OCI-LY1 (cell line): Measurements from ENCODE around the gene CDKL5.
"Not testable (repeated sequence)": the region's sequence is repeated elsewhere in the genome, so short reads cannot be mapped to it uniquely, and the experiment has no call there.

Experiments used
- H2AFZ ChIP-seq: fragments of 200-600 bp; sonication (generic), shearing (Covaris generic); 2 replicates; pipeline ENCODE4 v1.6.0; 2014; ENCODE audit warnings: antibody characterized with exemption, mild to moderate bottlenecking, low read length
- H3F3A ChIP-seq: fragments of 200-600 bp; sonication (generic), shearing (Covaris generic); 2 replicates; pipeline ENCODE4 v1.6.0; 2014; ENCODE audit warnings: mild to moderate bottlenecking, antibody characterized with exemption, low read length, moderate library complexity; ENCODE audit not compliant: insufficient read depth
- H3K27ac ChIP-seq: fragments of 200-600 bp; sonication (generic); 2 replicates; pipeline ENCODE4 v1.5.1; 2014; ENCODE audit warnings: low read length, mixed run types, mild to moderate bottlenecking, low read depth; ENCODE audit not compliant: poor library complexity, severe bottlenecking
- H3K27me3 ChIP-seq: fragments of 200-600 bp; sonication (generic); 2 replicates; pipeline ENCODE4 v1.6.0; 2014; ENCODE audit warnings: antibody characterized with exemption, mild to moderate bottlenecking, low read length, moderate library complexity; ENCODE audit not compliant: insufficient read depth
- H3K36me3 ChIP-seq: fragments of 200-600 bp; sonication (generic); 2 replicates; pipeline ENCODE4 v1.6.1; 2014; ENCODE audit warnings: mild to moderate bottlenecking, antibody characterized with exemption, low read length, moderate library complexity, mixed read lengths; ENCODE audit not compliant: insufficient read depth
- H3K4me1 ChIP-seq: fragments of 200-600 bp; sonication (generic); 2 replicates; pipeline ENCODE4 v1.5.1; 2014; ENCODE audit warnings: mild to moderate bottlenecking, low read length, moderate library complexity; ENCODE audit not compliant: insufficient read depth, severe bottlenecking
- H3K4me2 ChIP-seq: fragments of 200-600 bp; sonication (generic), shearing (Covaris generic); 2 replicates; pipeline ENCODE4 v1.6.1; 2014; ENCODE audit warnings: low read length
- H3K4me3 ChIP-seq: fragments of 200-600 bp; sonication (generic); 2 replicates; pipeline ENCODE4 v1.5.1; 2014; ENCODE audit warnings: low read length, low read depth, mild to moderate bottlenecking, mixed read lengths; ENCODE audit not compliant: poor library complexity, severe bottlenecking
- H3K79me2 ChIP-seq: fragments of 200-600 bp; shearing (Covaris generic); 2 replicates; pipeline ENCODE4 v1.6.1; 2016; ENCODE audit warnings: mixed run types, low read length, mixed read lengths; ENCODE audit not compliant: insufficient read depth
- H3K9ac ChIP-seq: fragments of 200-600 bp; sonication (generic), shearing (Covaris generic); 2 replicates; pipeline ENCODE4 v1.6.1; 2014; ENCODE audit warnings: mild to moderate bottlenecking, low read length, mixed read lengths
- H3K9me2 ChIP-seq: fragments of 200-600 bp; sonication (generic), shearing (Covaris generic); 2 replicates; pipeline ENCODE4 v1.6.1; 2014; ENCODE audit warnings: low read depth, mild to moderate bottlenecking, low read length, mixed read lengths
- H3K9me3 ChIP-seq: fragments of 200-600 bp; shearing (Covaris generic); 2 replicates; pipeline ENCODE4 v1.6.1; 2014; ENCODE audit warnings: low read length, mixed read lengths
- H4K20me1 ChIP-seq: fragments of 200-600 bp; sonication (generic), shearing (Covaris generic); 2 replicates; pipeline ENCODE4 v1.6.0; 2016; ENCODE audit warnings: mild to moderate bottlenecking, low read length; ENCODE audit not compliant: insufficient read depth
- EZH2 ChIP-seq: fragments of 200-600 bp; sonication (generic), shearing (Covaris generic); IDR thresholded peaks from 2 replicates; pipeline ENCODE4 v1.8.0; 2017; ENCODE audit warnings: borderline replicate concordance, mixed run types, mild to moderate bottlenecking, antibody characterized with exemption, low read length, moderate library complexity, mixed read lengths
- TF ChIP-seq, protein P1 (sequence below): fragments of 200-600 bp; sonication (generic), shearing (Covaris generic); IDR thresholded peaks from 2 replicates; pipeline ENCODE4 v1.5.1; 2017; ENCODE audit warnings: mild to moderate bottlenecking, antibody characterized with exemption, low read length, moderate library complexity, mixed read lengths

The CDKL5 gene

DNA sequence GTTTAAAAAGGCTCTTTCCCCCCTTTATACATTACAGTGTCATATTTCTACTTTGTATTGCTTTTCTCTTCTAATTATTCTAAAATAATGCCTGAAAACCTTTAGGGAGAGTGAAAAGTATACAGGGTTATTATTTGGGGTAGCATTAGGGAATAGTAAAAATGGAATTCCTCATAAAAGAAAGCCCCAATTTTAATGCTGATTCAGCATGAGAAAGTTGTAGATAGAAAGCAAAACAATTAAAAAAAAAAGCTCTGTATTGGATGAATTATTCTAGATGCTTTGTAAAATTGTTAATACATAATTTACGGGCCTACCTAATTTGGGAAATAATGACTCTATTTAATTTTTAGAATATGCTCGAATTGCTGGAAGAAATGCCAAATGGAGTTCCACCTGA is 154.1 kb downstream of the CDKL5 start:
- no peak for TF ChIP-seq EZH2
- TF ChIP-seq, protein P1, sequence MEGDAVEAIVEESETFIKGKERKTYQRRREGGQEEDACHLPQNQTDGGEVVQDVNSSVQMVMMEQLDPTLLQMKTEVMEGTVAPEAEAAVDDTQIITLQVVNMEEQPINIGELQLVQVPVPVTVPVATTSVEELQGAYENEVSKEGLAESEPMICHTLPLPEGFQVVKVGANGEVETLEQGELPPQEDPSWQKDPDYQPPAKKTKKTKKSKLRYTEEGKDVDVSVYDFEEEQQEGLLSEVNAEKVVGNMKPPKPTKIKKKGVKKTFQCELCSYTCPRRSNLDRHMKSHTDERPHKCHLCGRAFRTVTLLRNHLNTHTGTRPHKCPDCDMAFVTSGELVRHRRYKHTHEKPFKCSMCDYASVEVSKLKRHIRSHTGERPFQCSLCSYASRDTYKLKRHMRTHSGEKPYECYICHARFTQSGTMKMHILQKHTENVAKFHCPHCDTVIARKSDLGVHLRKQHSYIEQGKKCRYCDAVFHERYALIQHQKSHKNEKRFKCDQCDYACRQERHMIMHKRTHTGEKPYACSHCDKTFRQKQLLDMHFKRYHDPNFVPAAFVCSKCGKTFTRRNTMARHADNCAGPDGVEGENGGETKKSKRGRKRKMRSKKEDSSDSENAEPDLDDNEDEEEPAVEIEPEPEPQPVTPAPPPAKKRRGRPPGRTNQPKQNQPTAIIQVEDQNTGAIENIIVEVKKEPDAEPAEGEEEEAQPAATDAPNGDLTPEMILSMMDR: no peak
- H2AFZ ChIP-seq: no peak overlapping the region
- no peaks in the 10 kb centered on the region for H3K9me3 ChIP-seq
- H3K27me3 ChIP-seq: no peaks in the 10 kb centered on the region
- no peaks in the 10 kb centered on the region for H3K4me1 ChIP-seq
- H3K4me2 ChIP-seq: no peak overlapping the region
- H3F3A ChIP-seq: no peaks in the 10 kb centered on the region
- H3K36me3 ChIP-seq: no peaks in the 10 kb centered on the region
- H3K9ac ChIP-seq: no peak overlapping the region
- H3K9me2 ChIP-seq: no peaks in the 10 kb centered on the region
- no peaks in the 10 kb centered on the region for H3K79me2 ChIP-seq
- H4K20me1 ChIP-seq: no peaks in the 10 kb centered on the region
- H3K27ac ChIP-seq: no peak overlapping the region
- H3K4me3 ChIP-seq: no peak overlapping the region

DNA sequence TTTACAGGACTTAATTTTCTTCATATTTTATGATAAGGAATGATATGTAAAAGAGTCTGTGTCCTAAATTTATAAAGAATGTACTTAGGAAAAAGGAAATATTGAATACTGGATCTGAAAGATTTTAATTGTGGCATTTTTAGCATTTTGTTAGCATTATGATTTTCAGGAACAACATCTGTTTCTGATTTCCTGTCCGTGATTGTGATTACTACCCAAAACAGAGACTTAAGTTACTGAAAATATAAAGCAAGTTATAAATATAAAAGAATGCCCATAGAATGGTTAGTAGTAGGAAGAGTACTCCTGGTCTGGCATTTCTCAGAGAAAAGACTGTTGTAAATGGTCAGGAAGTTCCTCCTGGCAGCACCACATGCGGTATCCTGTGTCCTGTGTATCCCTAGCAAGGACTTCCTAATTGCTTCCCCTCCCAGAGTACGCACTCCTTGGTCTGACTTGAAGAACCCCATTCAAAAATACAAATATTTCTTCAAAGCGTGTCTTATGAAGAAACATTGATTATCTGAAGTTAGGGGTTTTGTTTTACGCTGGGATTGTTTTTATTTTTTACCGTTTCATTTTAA is 157.6 kb downstream of the CDKL5 start:
- no peak overlapping the region for H2AFZ ChIP-seq
- no peak overlapping the region for H3K4me3 ChIP-seq
- H4K20me1 ChIP-seq: no peaks in the 10 kb centered on the region
- no peak for TF ChIP-seq EZH2
- TF ChIP-seq, protein P1: no peak
- H3F3A ChIP-seq: no peaks in the 10 kb centered on the region
- H3K9ac ChIP-seq: no peak overlapping the region
- H3K9me3 ChIP-seq: no peaks in the 10 kb centered on the region
- no peaks in the 10 kb centered on the region for H3K36me3 ChIP-seq
- H3K4me1 ChIP-seq: no peaks in the 10 kb centered on the region
- no peaks in the 10 kb centered on the region for H3K27me3 ChIP-seq
- H3K79me2 ChIP-seq: no peaks in the 10 kb centered on the region
- H3K27ac ChIP-seq: no peak overlapping the region
- H3K4me2 ChIP-seq: no peak overlapping the region
- no peaks in the 10 kb centered on the region for H3K9me2 ChIP-seq

DNA sequence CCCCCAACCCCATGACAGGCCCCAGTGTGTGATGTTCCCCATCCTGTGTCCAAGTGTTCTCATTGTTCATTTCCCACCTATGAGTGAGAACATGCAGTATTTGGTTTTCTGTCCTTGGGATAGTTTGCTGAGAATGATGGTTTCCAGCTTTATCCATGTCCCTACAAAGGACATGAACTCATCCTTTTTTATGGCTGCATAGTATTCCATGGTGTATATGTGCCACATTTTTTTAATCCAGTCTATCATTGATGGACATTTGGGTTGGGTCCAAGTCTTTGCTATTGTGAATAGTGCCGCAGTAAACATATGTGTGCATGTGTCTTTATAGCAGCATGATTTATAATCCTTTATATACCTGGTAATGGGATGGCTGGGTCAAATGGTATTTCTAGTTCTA is 163.9 kb downstream of the CDKL5 start:
- H3K4me2 ChIP-seq: not testable (repeated sequence)

DNA sequence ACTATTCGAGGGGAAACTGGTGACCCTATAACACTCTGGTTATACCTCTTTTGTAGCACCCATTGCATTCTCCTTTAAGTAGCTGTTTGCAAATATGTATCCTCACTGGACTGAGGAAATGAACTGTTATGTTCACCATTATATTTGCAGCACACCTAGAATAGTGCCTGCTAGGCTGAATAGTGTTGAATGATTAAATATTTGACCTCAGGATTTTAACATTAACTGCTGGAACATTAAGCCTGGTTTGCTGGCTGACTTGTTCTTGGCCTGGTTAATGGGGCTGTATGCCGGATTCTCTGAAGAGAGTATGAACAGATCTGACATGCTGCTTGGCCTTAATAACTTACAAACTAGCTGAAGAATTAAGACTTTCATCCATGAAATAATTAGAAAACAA is 166.4 kb downstream of the CDKL5 start:
- no peaks in the 10 kb centered on the region for H4K20me1 ChIP-seq
- no peak overlapping the region for H2AFZ ChIP-seq

More for the DNA sequence above, 163.9 kb downstream of the CDKL5 start:
- H3K9me2 ChIP-seq, H3F3A ChIP-seq, H3K4me1 ChIP-seq, H3K9me3 ChIP-seq, H3K9ac ChIP-seq, H3K36me3 ChIP-seq, H3K27ac ChIP-seq, H2AFZ ChIP-seq, H3K79me2 ChIP-seq, H3K4me3 ChIP-seq, H3K27me3 ChIP-seq, H4K20me1 ChIP-seq: not testable (repeated sequence)

More for the DNA sequence above, 166.4 kb downstream of the CDKL5 start:
- Histone ChIP-seq H3K9ac (no peak overlapping the region), H3K4me3 (no peak overlapping the region), H3K4me2 (no peak overlapping the region), H3K9me3 (no peaks in the 10 kb centered on the region), H3K27ac (no peak overlapping the region), H3K9me2 (no peaks in the 10 kb centered on the region), H3F3A (no peaks in the 10 kb centered on the region), H3K79me2 (no peaks in the 10 kb centered on the region), H3K27me3 (no peaks in the 10 kb centered on the region), H3K36me3 (no peaks in the 10 kb centered on the region), H3K4me1 (no peaks in the 10 kb centered on the region)
- TF ChIP-seq, protein P1: no peak
- TF ChIP-seq EZH2: no peak
